ENCODE results near the gene CCDC30.

Gene CCDC30

DNA sequence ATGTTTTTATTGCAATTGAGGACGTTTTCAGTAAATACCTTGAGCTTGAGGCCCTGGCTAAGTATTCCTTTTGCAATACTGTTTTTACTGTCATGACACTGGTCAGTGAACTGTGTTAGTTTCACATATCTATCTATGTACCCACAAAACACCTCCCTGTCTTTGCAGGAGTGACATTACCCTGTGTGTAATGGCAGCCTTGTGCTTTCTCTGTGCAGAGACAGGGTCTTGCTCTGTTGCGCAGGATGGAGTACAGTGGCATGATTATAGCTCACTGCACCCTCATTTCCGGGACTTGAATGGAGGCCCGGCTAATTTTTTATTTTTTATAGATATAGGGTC lies 228.0 kb downstream of the CCDC30 start:
- TF ChIP-seq, protein P1, sequence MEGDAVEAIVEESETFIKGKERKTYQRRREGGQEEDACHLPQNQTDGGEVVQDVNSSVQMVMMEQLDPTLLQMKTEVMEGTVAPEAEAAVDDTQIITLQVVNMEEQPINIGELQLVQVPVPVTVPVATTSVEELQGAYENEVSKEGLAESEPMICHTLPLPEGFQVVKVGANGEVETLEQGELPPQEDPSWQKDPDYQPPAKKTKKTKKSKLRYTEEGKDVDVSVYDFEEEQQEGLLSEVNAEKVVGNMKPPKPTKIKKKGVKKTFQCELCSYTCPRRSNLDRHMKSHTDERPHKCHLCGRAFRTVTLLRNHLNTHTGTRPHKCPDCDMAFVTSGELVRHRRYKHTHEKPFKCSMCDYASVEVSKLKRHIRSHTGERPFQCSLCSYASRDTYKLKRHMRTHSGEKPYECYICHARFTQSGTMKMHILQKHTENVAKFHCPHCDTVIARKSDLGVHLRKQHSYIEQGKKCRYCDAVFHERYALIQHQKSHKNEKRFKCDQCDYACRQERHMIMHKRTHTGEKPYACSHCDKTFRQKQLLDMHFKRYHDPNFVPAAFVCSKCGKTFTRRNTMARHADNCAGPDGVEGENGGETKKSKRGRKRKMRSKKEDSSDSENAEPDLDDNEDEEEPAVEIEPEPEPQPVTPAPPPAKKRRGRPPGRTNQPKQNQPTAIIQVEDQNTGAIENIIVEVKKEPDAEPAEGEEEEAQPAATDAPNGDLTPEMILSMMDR (IDR thresholded peaks at IDR 0.05; ENCODE audit: insufficient read depth, low read depth, low read length, missing control alignments): no peak
- DNase-seq (ENCODE audit: low read depth): peak; percentile 50
- H3K4me3 ChIP-seq (ENCODE audit: low read depth, low read length): no peak overlapping the region

DNA sequence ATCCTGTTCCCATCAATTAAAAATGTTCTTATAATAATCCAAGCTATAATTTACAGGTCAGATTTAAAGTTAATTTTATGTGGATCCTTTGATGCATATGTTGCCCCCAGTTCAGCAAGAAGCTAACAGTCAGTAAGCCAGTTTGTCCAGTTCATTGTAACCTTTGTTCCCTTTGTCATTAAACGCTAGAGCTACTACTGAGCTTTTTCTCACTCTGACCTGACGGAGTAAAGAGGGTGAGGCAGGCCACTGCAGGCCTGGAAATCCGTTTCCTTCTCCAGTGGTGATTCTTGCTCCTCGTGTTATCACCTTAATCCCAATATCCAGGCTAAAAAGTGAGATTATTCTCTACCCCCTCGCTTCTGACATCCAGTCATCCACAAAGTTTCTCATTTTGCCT lies 229.4 kb downstream of the CCDC30 start:
- no peak for DNase-seq (ENCODE audit: low read depth)
- TF ChIP-seq, protein P1 (IDR thresholded peaks at IDR 0.05; ENCODE audit: insufficient read depth, low read depth, low read length, missing control alignments): no peak
- H3K4me3 ChIP-seq (ENCODE audit: low read depth, low read length): no peak overlapping the region

DNA sequence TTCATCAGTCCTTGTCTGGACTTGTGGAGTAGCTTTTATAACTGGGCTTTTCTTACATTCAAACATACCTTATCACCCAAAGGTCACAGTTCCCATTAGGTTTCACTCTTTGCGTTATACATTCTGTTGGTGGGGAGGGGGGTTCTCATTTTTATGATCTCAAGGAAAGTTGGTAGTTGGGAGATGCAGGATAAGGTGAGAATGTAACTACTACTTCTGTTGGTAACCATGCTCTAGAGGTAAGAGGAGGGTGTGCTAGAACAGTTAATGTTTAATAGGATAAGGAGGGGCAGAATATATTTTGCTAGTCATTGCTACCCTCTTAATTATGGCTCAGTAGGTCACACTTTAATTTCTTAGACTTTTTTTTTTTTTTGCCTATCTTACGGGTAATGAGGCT lies 229.8 kb downstream of the CCDC30 start:
- no peak for DNase-seq (ENCODE audit: low read depth)
- H3K4me3 ChIP-seq (ENCODE audit: low read depth, low read length): no peak overlapping the region
- TF ChIP-seq, protein P1 (IDR thresholded peaks at IDR 0.05; ENCODE audit: insufficient read depth, low read depth, low read length, missing control alignments): no peak

DNA sequence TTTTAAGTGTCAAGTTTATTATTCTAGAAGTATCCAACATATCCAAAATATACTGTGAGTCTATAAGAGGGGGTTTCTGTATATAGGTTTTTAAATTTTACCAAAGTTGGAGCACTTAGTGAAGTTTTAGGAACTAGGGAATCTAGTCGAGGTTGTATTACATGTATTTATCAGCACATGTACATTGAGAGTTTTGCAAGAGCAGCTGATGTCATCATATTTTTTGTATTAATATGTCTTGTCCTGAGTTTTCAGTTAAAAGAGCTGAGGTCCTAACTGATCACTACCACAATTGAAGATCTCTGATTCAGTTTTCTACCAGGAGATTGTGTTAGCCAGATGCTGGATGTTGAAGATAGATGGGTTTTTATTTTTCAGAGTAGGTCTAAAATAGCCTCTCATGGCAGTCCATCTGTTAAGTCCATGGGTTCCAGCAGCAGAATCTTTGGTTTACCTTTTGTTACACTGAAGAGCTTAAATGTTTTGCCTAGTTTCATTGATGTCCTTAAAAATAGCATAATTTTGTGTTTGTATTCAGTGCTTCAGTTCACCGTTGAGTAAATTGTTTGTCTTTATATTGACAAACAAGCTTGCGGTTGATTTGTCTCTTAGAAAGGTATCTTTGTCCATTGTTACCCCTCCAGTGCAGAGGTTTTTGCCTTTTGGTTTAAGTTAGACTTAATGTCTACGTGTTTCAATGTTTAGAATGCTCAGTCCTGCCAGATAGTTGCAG lies 235.2 kb downstream of the CCDC30 start:
- no peak for DNase-seq (ENCODE audit: low read depth)
- TF ChIP-seq, protein P1 (IDR thresholded peaks at IDR 0.05; ENCODE audit: insufficient read depth, low read depth, low read length, missing control alignments): no peak
- H3K4me3 ChIP-seq (ENCODE audit: low read depth, low read length): no peak overlapping the region

DNA sequence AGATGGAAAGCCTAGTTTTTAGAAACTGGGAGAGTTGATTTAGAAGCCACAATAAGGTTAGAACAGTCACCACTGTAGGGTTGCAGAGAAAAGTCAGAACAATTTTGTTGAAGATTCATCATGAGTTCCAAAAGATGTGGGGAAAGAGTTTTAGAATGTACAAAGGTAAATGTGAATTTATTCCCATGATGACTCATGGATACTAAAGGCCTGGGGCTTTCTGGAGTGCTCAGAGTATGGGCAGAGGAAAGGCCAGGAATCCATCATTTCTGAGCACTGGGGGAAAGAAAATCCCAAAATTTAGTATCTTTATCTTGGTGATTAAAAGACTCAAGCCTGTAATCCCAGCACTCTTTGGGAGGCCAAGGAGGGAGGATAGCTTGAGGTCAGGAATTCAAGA lies 236.9 kb downstream of the CCDC30 start:
- DNase-seq (ENCODE audit: low read depth): no peak
- TF ChIP-seq, protein P1 (IDR thresholded peaks at IDR 0.05; ENCODE audit: insufficient read depth, low read depth, low read length, missing control alignments): no peak
- H3K4me3 ChIP-seq (ENCODE audit: low read depth, low read length): no peak overlapping the region

DNA sequence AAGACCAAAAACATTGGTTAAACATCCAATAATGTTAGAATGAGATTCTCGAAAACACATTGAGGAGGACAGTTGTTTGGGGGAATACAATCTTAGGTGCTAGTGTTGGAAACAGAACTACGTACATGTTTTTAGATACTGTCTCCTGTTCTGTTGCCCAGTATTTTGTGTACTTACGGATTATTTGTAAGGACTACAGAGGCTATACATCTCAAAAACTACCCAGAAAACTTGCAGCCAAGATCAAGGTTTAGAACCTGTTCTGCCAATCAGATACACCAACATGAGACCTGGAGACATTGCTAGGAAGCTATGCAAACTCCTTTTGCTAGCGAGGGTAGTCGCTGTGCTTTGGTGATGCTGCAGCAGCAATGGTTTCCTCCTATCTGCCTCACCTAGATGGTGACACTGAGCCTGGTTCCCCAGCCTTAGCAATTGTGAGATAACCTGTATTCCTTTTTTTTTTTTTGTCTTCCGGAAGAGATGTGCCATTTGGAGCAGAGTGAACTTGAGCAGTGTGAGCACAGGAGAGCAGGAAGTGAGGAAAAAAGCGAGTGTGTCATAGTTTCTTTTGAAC lies 240.9 kb downstream of the CCDC30 start:
- TF ChIP-seq, protein P1 (IDR thresholded peaks at IDR 0.05; ENCODE audit: insufficient read depth, low read depth, low read length, missing control alignments): no peak
- DNase-seq (ENCODE audit: low read depth): no peak
- H3K4me3 ChIP-seq (ENCODE audit: low read depth, low read length): no peak overlapping the region
